ENCODE data around the gene KDM4B. TPM values are rescaled to one million over a fixed set of nuclear protein-coding genes. Genes with fewer than 3 reads are reported as not detected.

Gene KDM4B
- total and polyA plus RNA-seq, 9 of the 15 experiments (the other 6 are each of a cell fraction or from before 2014, with no cell fraction given), result 0.21 to 29.9 (median 7.3) TPM

DNA sequence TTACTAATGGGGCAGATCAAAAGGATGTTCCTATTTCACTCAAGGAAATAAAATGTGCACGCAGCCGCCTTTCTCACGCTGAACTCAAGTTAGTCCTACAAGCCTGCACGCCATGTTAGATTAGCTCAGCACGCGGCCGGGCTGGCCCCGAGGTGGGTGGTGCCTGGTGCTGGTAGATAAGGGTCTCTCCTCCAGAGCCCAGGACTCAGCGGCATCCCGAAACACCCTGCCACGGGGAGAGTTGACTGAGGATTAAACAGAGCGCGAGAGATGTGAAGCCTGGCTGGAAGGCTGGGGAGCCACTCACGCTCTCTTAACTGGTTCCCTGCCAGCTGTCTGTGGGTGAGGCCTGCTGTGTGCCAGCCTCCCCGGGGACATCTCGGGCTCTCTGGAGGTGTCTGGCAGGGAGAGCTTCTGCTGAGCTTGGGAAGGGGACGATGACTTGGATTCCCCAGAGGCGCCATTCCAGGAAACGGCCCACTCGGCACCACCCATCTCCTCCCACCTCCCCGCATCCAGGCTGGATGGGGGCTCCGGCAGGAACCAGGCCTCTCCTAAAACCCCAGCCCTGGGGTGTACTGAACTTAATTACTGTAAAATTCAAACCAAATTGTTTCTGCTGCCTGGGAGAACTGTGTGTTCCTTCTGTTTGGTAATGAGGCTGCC lies 122.2 kb downstream of the KDM4B start (continued):
- TF ChIP-seq SAFB2 (IDR thresholded peaks at IDR 0.05; ENCODE audit: borderline replicate concordance, low read depth, low read length, severe bottlenecking) (no peak), KLF6 (CRISPR knock-in tag; IDR thresholded peaks at IDR 0.05; ENCODE audit: borderline replicate concordance) (no peak), ZNF316 (IDR thresholded peaks at IDR 0.05) (no peak; the same call in 1 of the 2 replicates), ZBTB8A (IDR thresholded peaks at IDR 0.05; ENCODE audit: partially characterized antibody) (no peak), CBFA2T3 (IDR thresholded peaks at IDR 0.05) (peak; percentile 92), BCL6 (CRISPR knock-in tag; IDR thresholded peaks at IDR 0.05) (no peak), ZNF133 (CRISPR knock-in tag; IDR thresholded peaks at IDR 0.05) (no peak), RUNX1 (IDR thresholded peaks at IDR 0.05; ENCODE audit: low read depth) (no peak), FOXM1 (IDR thresholded peaks at IDR 0.05; ENCODE audit: low read depth) (peak; percentile 28; the same call in 1 of the 2 replicates), FOXM1 (CRISPR knock-in tag; IDR thresholded peaks at IDR 0.05; ENCODE audit: low read depth) (no peak), SMAD3 (CRISPR knock-in tag; conservative IDR thresholded peaks at IDR 0.05) (no peak), TAF7 (tag; IDR thresholded peaks at IDR 0.05) (0 out of 2 replicates have a peak, but pooled peaks have one; percentile 30)
- TF ChIP-seq, protein P1, sequence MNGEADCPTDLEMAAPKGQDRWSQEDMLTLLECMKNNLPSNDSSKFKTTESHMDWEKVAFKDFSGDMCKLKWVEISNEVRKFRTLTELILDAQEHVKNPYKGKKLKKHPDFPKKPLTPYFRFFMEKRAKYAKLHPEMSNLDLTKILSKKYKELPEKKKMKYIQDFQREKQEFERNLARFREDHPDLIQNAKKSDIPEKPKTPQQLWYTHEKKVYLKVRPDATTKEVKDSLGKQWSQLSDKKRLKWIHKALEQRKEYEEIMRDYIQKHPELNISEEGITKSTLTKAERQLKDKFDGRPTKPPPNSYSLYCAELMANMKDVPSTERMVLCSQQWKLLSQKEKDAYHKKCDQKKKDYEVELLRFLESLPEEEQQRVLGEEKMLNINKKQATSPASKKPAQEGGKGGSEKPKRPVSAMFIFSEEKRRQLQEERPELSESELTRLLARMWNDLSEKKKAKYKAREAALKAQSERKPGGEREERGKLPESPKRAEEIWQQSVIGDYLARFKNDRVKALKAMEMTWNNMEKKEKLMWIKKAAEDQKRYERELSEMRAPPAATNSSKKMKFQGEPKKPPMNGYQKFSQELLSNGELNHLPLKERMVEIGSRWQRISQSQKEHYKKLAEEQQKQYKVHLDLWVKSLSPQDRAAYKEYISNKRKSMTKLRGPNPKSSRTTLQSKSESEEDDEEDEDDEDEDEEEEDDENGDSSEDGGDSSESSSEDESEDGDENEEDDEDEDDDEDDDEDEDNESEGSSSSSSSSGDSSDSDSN (IDR thresholded peaks at IDR 0.05; ENCODE audit: borderline replicate concordance in 1 of 2, low read depth in 2 of 2, low read length in 2 of 2), result peak; percentile 36 to 86; a peak in 2 of 4 replicates
- TF ChIP-seq, protein P2, sequence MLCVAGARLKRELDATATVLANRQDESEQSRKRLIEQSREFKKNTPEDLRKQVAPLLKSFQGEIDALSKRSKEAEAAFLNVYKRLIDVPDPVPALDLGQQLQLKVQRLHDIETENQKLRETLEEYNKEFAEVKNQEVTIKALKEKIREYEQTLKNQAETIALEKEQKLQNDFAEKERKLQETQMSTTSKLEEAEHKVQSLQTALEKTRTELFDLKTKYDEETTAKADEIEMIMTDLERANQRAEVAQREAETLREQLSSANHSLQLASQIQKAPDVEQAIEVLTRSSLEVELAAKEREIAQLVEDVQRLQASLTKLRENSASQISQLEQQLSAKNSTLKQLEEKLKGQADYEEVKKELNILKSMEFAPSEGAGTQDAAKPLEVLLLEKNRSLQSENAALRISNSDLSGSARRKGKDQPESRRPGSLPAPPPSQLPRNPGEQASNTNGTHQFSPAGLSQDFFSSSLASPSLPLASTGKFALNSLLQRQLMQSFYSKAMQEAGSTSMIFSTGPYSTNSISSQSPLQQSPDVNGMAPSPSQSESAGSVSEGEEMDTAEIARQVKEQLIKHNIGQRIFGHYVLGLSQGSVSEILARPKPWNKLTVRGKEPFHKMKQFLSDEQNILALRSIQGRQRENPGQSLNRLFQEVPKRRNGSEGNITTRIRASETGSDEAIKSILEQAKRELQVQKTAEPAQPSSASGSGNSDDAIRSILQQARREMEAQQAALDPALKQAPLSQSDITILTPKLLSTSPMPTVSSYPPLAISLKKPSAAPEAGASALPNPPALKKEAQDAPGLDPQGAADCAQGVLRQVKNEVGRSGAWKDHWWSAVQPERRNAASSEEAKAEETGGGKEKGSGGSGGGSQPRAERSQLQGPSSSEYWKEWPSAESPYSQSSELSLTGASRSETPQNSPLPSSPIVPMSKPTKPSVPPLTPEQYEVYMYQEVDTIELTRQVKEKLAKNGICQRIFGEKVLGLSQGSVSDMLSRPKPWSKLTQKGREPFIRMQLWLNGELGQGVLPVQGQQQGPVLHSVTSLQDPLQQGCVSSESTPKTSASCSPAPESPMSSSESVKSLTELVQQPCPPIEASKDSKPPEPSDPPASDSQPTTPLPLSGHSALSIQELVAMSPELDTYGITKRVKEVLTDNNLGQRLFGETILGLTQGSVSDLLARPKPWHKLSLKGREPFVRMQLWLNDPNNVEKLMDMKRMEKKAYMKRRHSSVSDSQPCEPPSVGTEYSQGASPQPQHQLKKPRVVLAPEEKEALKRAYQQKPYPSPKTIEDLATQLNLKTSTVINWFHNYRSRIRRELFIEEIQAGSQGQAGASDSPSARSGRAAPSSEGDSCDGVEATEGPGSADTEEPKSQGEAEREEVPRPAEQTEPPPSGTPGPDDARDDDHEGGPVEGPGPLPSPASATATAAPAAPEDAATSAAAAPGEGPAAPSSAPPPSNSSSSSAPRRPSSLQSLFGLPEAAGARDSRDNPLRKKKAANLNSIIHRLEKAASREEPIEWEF (CRISPR knock-in tag; IDR thresholded peaks at IDR 0.05), result peak; percentile 78
- TF ChIP-seq, protein P3, sequence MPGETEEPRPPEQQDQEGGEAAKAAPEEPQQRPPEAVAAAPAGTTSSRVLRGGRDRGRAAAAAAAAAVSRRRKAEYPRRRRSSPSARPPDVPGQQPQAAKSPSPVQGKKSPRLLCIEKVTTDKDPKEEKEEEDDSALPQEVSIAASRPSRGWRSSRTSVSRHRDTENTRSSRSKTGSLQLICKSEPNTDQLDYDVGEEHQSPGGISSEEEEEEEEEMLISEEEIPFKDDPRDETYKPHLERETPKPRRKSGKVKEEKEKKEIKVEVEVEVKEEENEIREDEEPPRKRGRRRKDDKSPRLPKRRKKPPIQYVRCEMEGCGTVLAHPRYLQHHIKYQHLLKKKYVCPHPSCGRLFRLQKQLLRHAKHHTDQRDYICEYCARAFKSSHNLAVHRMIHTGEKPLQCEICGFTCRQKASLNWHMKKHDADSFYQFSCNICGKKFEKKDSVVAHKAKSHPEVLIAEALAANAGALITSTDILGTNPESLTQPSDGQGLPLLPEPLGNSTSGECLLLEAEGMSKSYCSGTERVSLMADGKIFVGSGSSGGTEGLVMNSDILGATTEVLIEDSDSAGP (CRISPR knock-in tag; IDR thresholded peaks at IDR 0.05), result no peak
